ENCODE results near the gene KRTAP1-4.
"Not testable (repeated sequence)": the region's sequence is repeated elsewhere in the genome, so short reads cannot be mapped to it uniquely, and the experiment has no call there.

The KRTAP1-4 gene

GRCh38 chr17:41029633-41030245, at the start of gene KRTAP1-4:
Gene KRTAP1-4, minus strand, starts transcription at chr17:41030195. Its CDS starts 117 bp downstream, at chr17:41030078.
- DNase-seq = no peak

- DNase-seq = no peak
Measured at GRCh38 chr17:41076788-41077187, 46.8 kb upstream of the KRTAP1-4 start.

- DNase-seq = no peak
Measured at GRCh38 chr17:41073676-41074075, 43.7 kb upstream of the KRTAP1-4 start.

- DNase-seq = peak; percentile 23
Measured at GRCh38 chr17:41071606-41072360, 41.8 kb upstream of the KRTAP1-4 start.

- no peak for DNase-seq
Measured at GRCh38 chr17:41069031-41069430, 39.0 kb upstream of the KRTAP1-4 start.

GRCh38 chr17:41067281-41067680, 37.3 kb upstream of the KRTAP1-4 start:
- DNase-seq = no peak

GRCh38 chr17:41065829-41066624, 36.0 kb upstream of the KRTAP1-4 start, which contains the start of gene KRTAP2-4:
Gene KRTAP2-4, minus strand, starts transcription at chr17:41065879. Its CDS starts 34 bp downstream, at chr17:41065845.
- DNase-seq = no peak

GRCh38 chr17:41065016-41065689, 35.2 kb upstream of the KRTAP1-4 start:
- not testable (repeated sequence) for DNase-seq

- no peak for DNase-seq
Measured at GRCh38 chr17:41064301-41064700, 34.3 kb upstream of the KRTAP1-4 start.

- DNase-seq = no peak
Measured at GRCh38 chr17:41063449-41063848, 33.5 kb upstream of the KRTAP1-4 start.

GRCh38 chr17:41061964-41062363, 32.0 kb upstream of the KRTAP1-4 start:
- no peak for DNase-seq

- DNase-seq = no peak
Measured at GRCh38 chr17:41060052-41060604, 30.1 kb upstream of the KRTAP1-4 start, which contains the start of gene KRTAP2-3. Gene KRTAP2-3, minus strand, starts transcription at chr17:41060114. Its CDS starts 64 bp downstream, at chr17:41060050.

- DNase-seq = not testable (repeated sequence)
Measured at GRCh38 chr17:41059276-41060051, 29.5 kb upstream of the KRTAP1-4 start.

GRCh38 chr17:41058741-41059140, 28.7 kb upstream of the KRTAP1-4 start:
- DNase-seq = no peak

- DNase-seq = no peak
Measured at GRCh38 chr17:41057547-41057946, 27.6 kb upstream of the KRTAP1-4 start.

- not testable (repeated sequence) for DNase-seq
Measured at GRCh38 chr17:41055130-41055529, 25.1 kb upstream of the KRTAP1-4 start, which contains the start of gene KRTAP2-2. Gene KRTAP2-2, minus strand, starts transcription at chr17:41055230. Its CDS starts 19 bp downstream, at chr17:41055211.

GRCh38 chr17:41054556-41054955, 24.6 kb upstream of the KRTAP1-4 start:
- DNase-seq = not testable (repeated sequence)

GRCh38 chr17:41054025-41054424, 24.0 kb upstream of the KRTAP1-4 start:
- no peak for DNase-seq

GRCh38 chr17:41052566-41052965, 22.6 kb upstream of the KRTAP1-4 start:
- no peak for DNase-seq

- DNase-seq = no peak
Measured at GRCh38 chr17:41049110-41049509, 19.1 kb upstream of the KRTAP1-4 start.

- DNase-seq = no peak
Measured at GRCh38 chr17:41048441-41048840, 18.4 kb upstream of the KRTAP1-4 start.
